H9 (cell line): ENCODE data around the gene HLA-DOB. TPM values are rescaled to one million over a fixed set of nuclear protein-coding genes. Genes with fewer than 3 reads are reported as not detected.
A peak's percentile ranks its signal among the peaks of the same experiment; 100 is the strongest.

ENCODE experiments used
- DNase-seq: peaks from one replicate; pipeline ENCODE4 v3.0.0-alpha.2; 2017
- H2AFZ ChIP-seq: one replicate; pipeline ENCODE4 v1.6.1; 2013; ENCODE audit warnings: mild to moderate bottlenecking, low read length, control low read depth, moderate library complexity
- H2AK5ac ChIP-seq: 2 replicates; pipeline ENCODE4 v1.6.1; 2013; ENCODE audit warnings: low read length, control low read depth, mixed read lengths; ENCODE audit not compliant: insufficient read length
- H2BK120ac ChIP-seq: one replicate; pipeline ENCODE4 v1.6.1; 2013; ENCODE audit warnings: low read depth, mild to moderate bottlenecking, low read length, control low read depth, inconsistent platforms; ENCODE audit not compliant: poor library complexity, severe bottlenecking
- H2BK12ac ChIP-seq: 2 replicates; pipeline ENCODE4 v1.6.1; 2013; ENCODE audit warnings: low read length, control low read depth, mixed read lengths, low read depth; ENCODE audit not compliant: insufficient read length
- H2BK15ac ChIP-seq: 2 replicates; pipeline ENCODE4 v1.6.1; 2013; ENCODE audit warnings: low read depth, low read length, control low read depth
- H2BK20ac ChIP-seq: one replicate; pipeline ENCODE4 v1.6.1; 2013; ENCODE audit warnings: low read depth, mild to moderate bottlenecking, low read length, control low read depth, inconsistent platforms; ENCODE audit not compliant: poor library complexity, severe bottlenecking
- H2BK5ac ChIP-seq: 2 replicates; pipeline ENCODE4 v1.6.1; 2013; ENCODE audit warnings: low read length, control low read depth, mixed read lengths; ENCODE audit not compliant: insufficient read length
- H3K14ac ChIP-seq: 2 replicates; pipeline ENCODE4 v1.6.1; 2013; ENCODE audit warnings: low read length, control low read depth; ENCODE audit not compliant: insufficient read depth
- H3K18ac ChIP-seq: 2 replicates; pipeline ENCODE4 v1.6.1; 2013; ENCODE audit warnings: low read depth, mild to moderate bottlenecking, mixed read lengths, low read length, control low read depth; ENCODE audit not compliant: insufficient read length
- H3K23ac ChIP-seq: 2 replicates; pipeline ENCODE4 v1.6.1; 2013; ENCODE audit warnings: low read length, control low read depth, mixed read lengths, low read depth; ENCODE audit not compliant: insufficient read length
- H3K23me2 ChIP-seq: 2 replicates; pipeline ENCODE4 v1.6.1; 2013; ENCODE audit warnings: low read depth, mild to moderate bottlenecking, mixed read lengths, low read length, control low read depth; ENCODE audit not compliant: insufficient read length, poor library complexity, severe bottlenecking
- H3K27ac ChIP-seq: 2 replicates; pipeline ENCODE4 v1.5.1; 2013; ENCODE audit warnings: low read length, control low read depth, mixed read lengths, low read depth; ENCODE audit not compliant: insufficient read length
- H3K27me3 ChIP-seq: 2 replicates; pipeline ENCODE4 v1.6.1; 2013; ENCODE audit warnings: low read length, control low read depth, inconsistent platforms; ENCODE audit not compliant: insufficient read depth
- H3K4ac ChIP-seq: 2 replicates; pipeline ENCODE4 v1.6.1; 2013; ENCODE audit warnings: low read depth, mild to moderate bottlenecking, control low read depth, inconsistent platforms, low read length, moderate library complexity
- H3K4me1 ChIP-seq: 2 replicates; pipeline ENCODE4 v1.6.1; 2013; ENCODE audit warnings: low read length, control low read depth, inconsistent platforms; ENCODE audit not compliant: insufficient read depth
- H3K4me2 ChIP-seq: 2 replicates; pipeline ENCODE4 v1.6.1; 2013; ENCODE audit warnings: low read length, control low read depth, mixed read lengths; ENCODE audit not compliant: insufficient read length, insufficient read depth
- H3K56ac ChIP-seq: 2 replicates; pipeline ENCODE4 v1.6.1; 2013; ENCODE audit warnings: low read depth, mild to moderate bottlenecking, mixed read lengths, low read length, control low read depth; ENCODE audit not compliant: insufficient read length
- H3K79me1 ChIP-seq: 2 replicates; pipeline ENCODE4 v1.6.1; 2013; ENCODE audit warnings: low read depth, mild to moderate bottlenecking, moderate library complexity, low read length, control low read depth, inconsistent platforms; ENCODE audit not compliant: insufficient read depth, poor library complexity, severe bottlenecking
- H3K79me2 ChIP-seq: 2 replicates; pipeline ENCODE4 v1.6.1; 2013; ENCODE audit warnings: low read length, control low read depth, inconsistent platforms; ENCODE audit not compliant: insufficient read depth
- H3K9ac ChIP-seq: 2 replicates; pipeline ENCODE4 v1.6.1; 2013; ENCODE audit warnings: low read length, control low read depth, mixed read lengths; ENCODE audit not compliant: insufficient read length; ENCODE audit errors: extremely low read depth
- H3K9me3 ChIP-seq: one replicate; pipeline ENCODE4 v1.6.1; 2013; ENCODE audit warnings: low read depth, low read length, inconsistent platforms; ENCODE audit not compliant: control insufficient read depth
- H3T11ph ChIP-seq: one replicate; pipeline ENCODE4 v1.6.1; 2013; ENCODE audit warnings: mild to moderate bottlenecking, low read length, control low read depth, inconsistent platforms
- H4K20me1 ChIP-seq: one replicate; pipeline ENCODE4 v1.6.1; 2013; ENCODE audit not compliant: control insufficient read depth, insufficient read length, insufficient read depth
- H4K5ac ChIP-seq: 2 replicates; pipeline ENCODE4 v1.6.1; 2013; ENCODE audit warnings: low read depth, mild to moderate bottlenecking, mixed read lengths, low read length, control low read depth; ENCODE audit not compliant: insufficient read length
- H4K8ac ChIP-seq: replicated peaks from 2 replicates; pipeline ENCODE4 v1.6.1; 2013; ENCODE audit warnings: low read length, control low read depth, mixed read lengths, low read depth; ENCODE audit not compliant: insufficient read length
- H4K91ac ChIP-seq: 2 replicates; pipeline ENCODE4 v1.6.1; 2013; ENCODE audit warnings: low read depth, mild to moderate bottlenecking, moderate library complexity, mixed read lengths, low read length, control low read depth; ENCODE audit not compliant: insufficient read length
- H3K27ac Mint-ChIP-seq, 3 experiments: 2 replicates in 2 of 3; 3 replicates in 1 of 3; pipeline ENCODE4 v1.8.0; 2020 to 2021; ENCODE audit warnings: mixed read lengths in 3 of 3, mild to moderate bottlenecking in 1 of 3, moderate library complexity in 1 of 3
- H3K27me3 Mint-ChIP-seq: 2 replicates; pipeline ENCODE4 v1.8.0; 2021; ENCODE audit warnings: low read depth, mild to moderate bottlenecking, moderate library complexity, mixed read lengths
- H3K36me3 Mint-ChIP-seq, 3 experiments: 2 replicates in 2 of 3; 3 replicates in 1 of 3; pipeline ENCODE4 v1.8.0; 2020 to 2021; ENCODE audit warnings: low read depth in 3 of 3, mixed read lengths in 3 of 3; ENCODE audit not compliant: insufficient read depth in 1 of 3
- H3K4me1 Mint-ChIP-seq, 2 experiments: 2 replicates each; pipeline ENCODE4 v1.8.0; 2020; ENCODE audit warnings: mixed read lengths in 2 of 2
- H3K4me3 Mint-ChIP-seq, 2 experiments: 2 replicates in 1 of 2; 3 replicates in 1 of 2; pipeline ENCODE4 v1.8.0; 2020 to 2021; ENCODE audit warnings: mild to moderate bottlenecking in 2 of 2, mixed read lengths in 2 of 2, moderate library complexity in 1 of 2
- H3K9me3 Mint-ChIP-seq, 2 experiments: 2 replicates in 1 of 2; 3 replicates in 1 of 2; pipeline ENCODE4 v1.8.0; 2020; ENCODE audit warnings: mild to moderate bottlenecking in 2 of 2, mixed read lengths in 2 of 2, moderate library complexity in 1 of 2
- CTCF ChIP-seq: fragments of 200-600 bp; sonication (generic); conservative IDR thresholded peaks from 3 replicates; pipeline ENCODE4 v1.8.0; 2021; ENCODE audit warnings: antibody characterized with exemption, mild to moderate bottlenecking
- WGBS: extraction: QIAGEN DNeasy Blood & Tissue Kit; methylation state at CpG from one replicate; pipeline ENCODE4 v1.1.7; 2013; ENCODE audit warnings: missing lambda C conversion rate, low lambda C conversion rate, mixed read lengths; ENCODE audit not compliant: insufficient read length; ENCODE audit errors: extremely low coverage; 5-methylcytosine and 5-hydroxymethylcytosine counted together
- total RNA-seq: library from RNA; stranded (reverse); gene quantifications from 2 replicates; pipeline ENCODE4 v1.2.1, GENCODE V29; 2021

Gene HLA-DOB
- total RNA-seq, 1 experiment from 2014 or later = 0.20 TPM

GRCh38 chr6:32854376-32855178 lies 37.8 kb upstream of the HLA-DOB start:
- Histone ChIP-seq H4K8ac (no peak overlapping the region), H4K20me1 (no peaks in the 10 kb centered on the region), H3K79me2 (no peaks in the 10 kb centered on the region), H3K9me3 (no peaks in the 10 kb centered on the region), H3K4ac (no peak overlapping the region), H4K5ac (no peak overlapping the region), H2BK12ac (no peak overlapping the region), H3K23ac (no peak overlapping the region), H3K27me3 (peaks cover 6% of the 10 kb centered on the region; the same call in 1 of the 2 replicates), H2AFZ (no peak overlapping the region), H3K23me2 (peaks cover 16% of the 10 kb centered on the region), H3K56ac (no peak overlapping the region), H4K91ac (no peak overlapping the region), H2BK5ac (no peak overlapping the region), H3K27ac (no peak overlapping the region), H3K14ac (no peak overlapping the region), H3T11ph (no peak overlapping the region), H2AK5ac (no peak overlapping the region), H3K4me2 (peak overlapping the region; percentile 96), H2BK120ac (no peak overlapping the region), H3K9ac (no peak overlapping the region), H2BK15ac (no peak overlapping the region), H2BK20ac (no peak overlapping the region), H3K79me1 (no peaks in the 10 kb centered on the region), H3K18ac (no peak overlapping the region), H3K4me1 (no peaks in the 10 kb centered on the region; the same call in 1 of the 2 replicates)
- TF ChIP-seq CTCF = no peak
- H3K9me3 Mint-ChIP-seq = no peaks in the 10 kb centered on the region
- no peak overlapping the region; a peak in 1 of 7 replicates for H3K27ac Mint-ChIP-seq
- H3K4me3 Mint-ChIP-seq = peak overlapping the region; percentile 89 to 92
- H3K4me1 Mint-ChIP-seq = peaks cover 14 to 21% of the 10 kb centered on the region in 2 experiments
- H3K36me3 Mint-ChIP-seq = peaks cover 0 to 8% (median 5%) of the 10 kb centered on the region in 3 experiments; a peak in 5 of 7 replicates
- no CpG with 5 or more reads among the region's 24 CpGs for WGBS
- no peak for DNase-seq
- peaks cover 77% of the 10 kb centered on the region for H3K27me3 Mint-ChIP-seq
